GM19035 (cell line): ENCODE results near the gene CNTNAP5.

Experiments
- ATAC-seq: cut with Tn5 transposase; IDR thresholded peaks from one replicate; pipeline ENCODE4 v1.9.1; 2021; ENCODE audit not compliant: unreplicated experiment

CNTNAP5 gene

GRCh38 chr2:124589971-124590370, 564.9 kb downstream of the CNTNAP5 start:
- ATAC-seq, result no peak

DNA sequence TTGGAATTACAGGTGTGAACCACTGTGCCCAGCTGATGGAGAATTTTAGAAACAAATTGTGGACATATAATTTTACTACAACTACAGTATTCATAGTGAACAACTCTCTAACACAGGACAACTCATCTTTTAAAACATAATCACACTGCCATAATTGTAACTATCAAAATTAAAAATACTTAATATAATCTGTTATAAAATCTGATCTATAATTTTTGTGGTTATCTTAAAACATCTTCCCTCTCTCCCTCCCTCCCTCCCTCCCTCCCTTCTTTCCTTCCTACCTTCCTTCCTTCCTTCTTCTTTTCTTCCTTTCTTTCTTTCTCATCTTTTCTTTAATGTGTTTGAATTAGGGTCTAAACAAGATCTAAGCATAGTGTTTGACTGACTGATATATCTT, 577.7 kb downstream of the CNTNAP5 start:
- ATAC-seq, result no peak

GRCh38 chr2:124604940-124605339, 579.9 kb downstream of the CNTNAP5 start:
- no peak for ATAC-seq

DNA sequence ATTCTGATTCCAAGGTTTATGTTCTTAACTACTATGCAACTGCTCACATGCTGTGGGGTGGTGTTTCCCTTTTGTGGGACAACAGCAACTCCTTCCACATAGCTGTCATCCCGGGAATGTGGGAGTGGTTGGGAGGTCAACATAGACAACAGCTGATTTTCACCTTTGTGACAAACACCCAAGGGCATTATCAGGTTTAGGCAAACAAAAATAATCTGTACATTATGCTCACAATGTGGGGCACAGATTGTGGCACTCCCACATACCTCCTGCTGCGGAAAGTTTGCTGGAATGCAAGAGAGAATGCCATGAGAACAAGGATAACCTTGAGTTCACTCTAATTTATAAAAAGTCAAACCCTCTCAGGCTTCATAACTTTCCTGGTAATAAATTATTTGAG, 582.6 kb downstream of the CNTNAP5 start:
- no peak for ATAC-seq

DNA sequence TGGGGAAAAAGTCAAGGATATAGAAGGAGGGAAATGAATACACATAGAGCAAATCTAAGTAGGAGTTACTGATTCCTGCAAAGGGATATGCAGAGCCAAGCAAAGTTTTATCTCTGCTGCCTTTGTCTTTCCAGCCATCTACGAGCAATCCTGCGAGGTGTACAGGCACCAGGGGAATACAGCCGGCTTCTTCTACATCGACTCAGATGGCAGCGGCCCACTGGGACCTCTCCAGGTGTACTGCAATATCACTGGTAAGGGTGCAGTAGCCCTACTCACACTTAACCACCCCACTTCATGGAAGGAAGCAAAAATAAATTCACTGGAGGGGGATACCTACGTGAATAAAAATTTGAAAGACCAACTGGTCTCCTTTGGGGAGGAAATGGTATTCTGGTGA, 584.6 kb downstream of the CNTNAP5 start:
- ATAC-seq, result no peak

DNA sequence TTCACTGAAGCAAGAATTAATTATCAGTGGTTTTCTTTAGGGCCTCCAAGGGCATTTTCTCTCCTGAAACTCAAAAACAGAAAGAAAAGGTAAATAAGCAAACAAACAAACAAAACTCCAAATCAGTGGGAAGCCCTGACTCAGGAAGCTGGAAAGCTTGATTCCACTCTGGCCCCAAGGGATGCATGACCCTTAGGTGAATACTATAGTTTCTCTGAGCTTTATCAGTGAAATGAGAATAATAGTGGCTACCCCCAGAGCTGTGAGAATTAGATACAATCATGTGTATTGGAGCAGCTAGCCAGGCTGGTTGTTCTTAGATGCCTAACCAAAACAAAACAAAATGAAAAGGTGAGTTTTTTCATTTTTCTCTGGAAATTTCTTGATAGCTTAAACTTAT, 585.1 kb downstream of the CNTNAP5 start:
- no peak for ATAC-seq

DNA sequence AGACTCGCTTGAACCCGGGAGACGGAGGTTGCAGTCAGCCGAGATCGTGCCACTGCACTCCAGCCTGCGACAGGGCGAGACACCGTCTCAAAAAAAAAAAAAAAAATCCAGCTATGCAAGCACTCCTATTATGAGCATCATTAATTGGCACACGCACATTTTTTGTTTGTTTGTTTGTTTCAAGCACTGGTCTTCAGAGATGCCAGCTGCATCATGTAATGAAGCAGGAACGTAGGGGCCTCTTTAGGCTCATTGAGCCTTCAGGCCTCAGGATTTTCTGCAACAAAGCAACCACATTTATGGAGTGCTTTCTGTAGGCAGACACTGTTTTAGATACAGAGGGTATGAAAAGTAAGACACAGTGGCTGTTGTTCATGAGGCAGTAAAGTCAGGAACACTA, 585.8 kb downstream of the CNTNAP5 start:
- ATAC-seq, result no peak

- no peak for ATAC-seq
Measured at GRCh38 chr2:124623560-124623959, 598.5 kb downstream of the CNTNAP5 start.

DNA sequence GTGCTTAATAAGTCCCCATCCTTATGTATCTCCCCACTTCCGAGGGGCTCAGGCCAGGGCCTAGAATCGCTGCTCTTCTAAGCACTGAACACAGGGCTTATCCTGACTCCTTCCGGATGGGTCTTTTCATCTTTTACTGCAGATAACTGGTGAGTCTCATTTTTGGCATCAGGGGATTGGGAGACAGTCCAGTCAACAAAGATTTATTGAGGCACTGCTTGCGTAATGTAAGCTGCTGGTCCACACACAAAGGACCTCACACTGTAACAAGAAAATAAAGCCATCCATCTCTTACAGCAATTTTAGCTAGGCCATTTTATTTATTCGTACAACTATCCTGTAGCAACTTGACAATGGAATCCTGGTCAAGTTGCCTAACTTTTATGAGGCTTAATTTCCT, 600.5 kb downstream of the CNTNAP5 start:
- ATAC-seq, result no peak

DNA sequence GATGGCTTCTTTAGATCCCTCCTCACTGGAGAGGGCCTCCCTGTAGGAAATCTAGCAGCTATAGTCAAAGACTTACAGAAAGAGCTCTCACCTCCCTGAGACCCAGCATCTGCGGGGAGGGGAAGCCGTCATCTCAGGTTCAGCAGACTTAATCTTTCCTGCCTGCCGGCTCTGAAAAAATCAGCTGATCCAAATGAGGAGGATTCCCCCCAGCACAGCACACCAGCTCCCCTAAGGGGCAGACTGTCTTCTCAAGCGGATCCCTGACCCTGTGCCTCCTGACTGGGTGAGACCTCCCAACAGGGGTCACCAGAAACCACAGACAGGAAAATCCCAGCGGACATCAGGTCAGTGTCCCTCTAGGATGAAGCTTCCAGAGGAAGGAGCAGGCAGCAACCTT, 601.9 kb downstream of the CNTNAP5 start:
- no peak for ATAC-seq

DNA sequence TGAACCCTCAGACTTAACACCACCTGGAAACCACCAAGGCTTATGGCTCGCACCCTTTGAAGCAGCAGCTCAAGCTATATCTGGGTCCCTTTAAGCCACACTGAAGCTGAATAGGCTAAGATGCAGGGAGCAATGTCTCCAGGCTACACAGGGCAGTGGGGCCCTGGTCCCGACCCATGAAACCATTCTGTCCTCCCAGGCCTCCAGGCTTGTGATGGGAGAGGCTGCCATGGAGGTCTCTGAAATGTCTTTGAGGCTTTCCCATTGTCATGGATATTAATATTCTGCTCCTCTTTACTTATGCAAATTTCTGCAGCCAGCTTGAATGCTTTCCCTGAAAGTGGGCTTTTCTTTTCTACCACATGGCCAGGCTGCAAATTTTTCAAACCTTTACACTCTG, 608.7 kb downstream of the CNTNAP5 start:
- ATAC-seq, result no peak

DNA sequence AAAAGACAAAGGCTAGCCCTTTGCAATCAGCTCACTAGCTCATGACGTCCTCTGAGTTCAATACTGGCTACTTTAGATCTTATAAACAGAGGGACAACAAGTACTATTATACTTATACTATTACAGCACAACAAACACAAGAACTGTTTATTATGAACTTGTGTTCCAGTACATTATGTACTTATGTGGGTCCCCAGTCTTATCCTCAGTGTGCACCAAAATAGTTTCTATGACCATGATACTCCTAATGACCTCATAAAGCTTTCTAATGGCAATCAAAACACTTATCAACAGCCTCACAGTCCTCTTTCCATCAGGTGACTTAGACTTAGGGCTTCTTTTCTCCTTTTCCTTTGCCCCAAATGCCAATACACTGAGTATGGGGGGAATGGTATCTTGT, 614.4 kb downstream of the CNTNAP5 start:
- no peak for ATAC-seq

DNA sequence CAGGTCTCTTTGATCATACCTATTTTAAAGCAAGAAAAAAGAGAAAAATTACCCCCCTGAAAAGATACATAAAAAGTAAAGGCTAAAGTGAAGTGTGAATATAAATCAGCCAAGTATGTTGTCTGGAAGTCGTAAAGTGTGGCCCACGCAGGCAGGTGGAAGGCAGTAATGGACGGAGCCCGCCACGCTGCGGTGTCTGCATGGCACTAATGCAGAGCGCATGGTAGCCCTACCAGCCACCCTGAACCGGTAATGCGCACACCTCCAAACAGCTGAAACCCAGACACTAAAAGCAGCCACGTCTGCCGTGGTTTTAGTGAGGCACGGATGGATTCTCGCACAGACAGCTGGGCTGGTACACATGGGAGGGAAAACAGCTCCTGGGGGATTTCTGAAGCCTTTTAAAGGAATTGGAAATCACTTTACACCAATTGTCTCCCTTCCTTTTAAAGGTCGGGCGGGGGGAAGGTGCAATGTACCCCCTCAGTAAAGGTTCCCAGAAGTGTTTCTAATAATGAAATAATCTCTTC, 615.2 kb downstream of the CNTNAP5 start:
- ATAC-seq, result no peak

DNA sequence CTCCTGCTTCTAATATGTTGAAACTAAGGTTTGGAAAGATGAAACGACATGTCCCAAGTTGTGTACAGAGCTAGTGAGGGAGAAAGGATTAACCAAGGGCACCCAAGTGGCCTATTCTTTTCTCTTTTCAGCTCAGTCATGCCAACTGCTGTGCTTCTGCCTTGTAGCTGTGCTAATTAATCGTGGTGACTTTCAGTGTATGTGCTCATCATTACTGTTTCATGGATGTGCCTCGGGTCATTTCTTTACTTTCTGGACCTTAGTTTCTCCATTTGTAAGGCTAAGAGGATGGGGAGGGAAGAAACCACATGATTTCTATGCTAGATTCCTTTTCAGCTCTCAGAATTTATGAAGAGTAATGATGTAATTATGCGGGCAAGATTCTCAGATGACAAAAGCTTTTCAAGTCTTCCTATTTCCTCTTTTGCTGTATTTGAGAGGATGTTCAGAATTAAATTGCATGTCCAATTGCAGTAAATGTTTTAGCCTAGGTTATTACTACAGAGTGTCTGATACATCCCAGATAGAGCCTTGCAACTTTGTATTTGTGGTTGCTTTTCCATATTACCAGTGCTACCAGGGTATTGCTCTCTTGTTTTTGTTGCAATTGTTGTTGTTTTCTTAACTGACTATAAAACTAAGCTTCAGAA, 621.2 kb downstream of the CNTNAP5 start:
- ATAC-seq, result no peak

- ATAC-seq, result no peak
Measured at GRCh38 chr2:124647245-124647644, 622.2 kb downstream of the CNTNAP5 start.

DNA sequence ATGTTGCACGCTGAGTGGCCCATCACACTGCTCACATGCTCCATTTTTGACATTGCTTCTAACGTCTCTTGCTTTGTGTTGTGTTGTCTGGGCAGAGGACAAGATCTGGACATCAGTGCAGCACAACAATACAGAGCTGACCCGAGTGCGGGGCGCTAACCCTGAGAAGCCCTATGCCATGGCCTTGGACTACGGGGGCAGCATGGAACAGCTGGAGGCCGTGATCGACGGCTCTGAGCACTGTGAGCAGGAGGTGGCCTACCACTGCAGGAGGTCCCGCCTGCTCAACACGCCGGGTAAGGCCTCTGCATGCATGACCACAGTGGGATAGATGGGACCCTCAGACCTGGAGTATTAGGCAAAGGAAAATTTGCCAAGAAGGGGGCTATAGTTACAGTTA, 622.6 kb downstream of the CNTNAP5 start:
- no peak for ATAC-seq

DNA sequence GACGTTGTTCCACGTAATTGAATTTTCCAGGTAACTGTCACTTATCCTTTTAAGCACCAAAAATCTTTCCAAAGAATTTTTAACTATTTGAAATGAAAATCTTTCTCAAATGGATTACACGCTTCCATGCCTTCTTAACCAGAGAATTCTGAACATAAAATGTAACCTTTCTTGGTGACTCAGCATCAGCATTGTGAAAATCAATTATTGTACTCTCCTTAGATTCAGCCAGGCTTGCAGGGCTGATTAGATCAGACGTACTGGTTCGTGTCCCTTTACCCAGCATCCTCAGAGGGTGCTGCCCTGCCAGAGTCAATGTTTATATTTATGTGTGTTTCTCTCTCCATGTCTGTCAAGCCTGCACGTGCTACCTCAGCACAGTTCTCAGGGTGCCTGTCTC, 623.9 kb downstream of the CNTNAP5 start:
- no peak for ATAC-seq

- no peak for ATAC-seq
Measured at GRCh38 chr2:124652099-124652498, 627.0 kb downstream of the CNTNAP5 start.

- no peak for ATAC-seq
Measured at GRCh38 chr2:124658373-124658772, 633.3 kb downstream of the CNTNAP5 start.

- ATAC-seq, result no peak
Measured at GRCh38 chr2:124661558-124661957, 636.5 kb downstream of the CNTNAP5 start.

DNA sequence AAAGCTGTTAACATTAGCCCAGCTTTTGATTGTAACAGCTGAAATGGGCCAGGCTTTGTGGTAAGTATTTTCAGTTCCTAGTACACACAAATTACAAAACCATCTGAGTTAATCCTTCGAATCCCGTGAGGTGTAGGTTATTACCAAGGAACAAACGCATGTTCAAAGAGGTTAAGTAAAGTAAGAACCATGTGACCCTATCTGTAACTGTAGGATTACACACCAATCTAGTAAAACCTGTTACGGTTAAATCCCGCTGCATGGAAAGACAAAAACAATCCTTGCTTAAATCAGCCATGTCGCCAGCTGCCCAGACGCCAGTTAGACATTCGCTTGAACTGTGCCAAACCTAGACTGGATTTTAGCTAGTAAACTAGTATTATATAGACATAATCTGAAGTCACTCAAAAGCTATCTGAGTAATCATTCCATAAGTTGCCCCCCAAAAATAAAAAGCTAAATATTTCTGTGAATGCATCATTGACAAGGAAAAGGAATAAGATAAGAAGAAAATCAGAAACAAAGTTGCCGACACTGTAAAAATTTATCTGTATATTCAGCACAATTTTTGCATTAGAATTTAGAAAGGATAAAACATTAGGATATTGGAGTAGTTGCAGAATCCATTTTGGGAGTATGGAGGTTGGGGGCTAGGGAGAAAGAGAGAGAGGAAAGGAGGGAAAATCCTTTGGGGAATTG, 638.0 kb downstream of the CNTNAP5 start:
- no peak for ATAC-seq

- no peak for ATAC-seq
Measured at GRCh38 chr2:124663645-124663997, 638.5 kb downstream of the CNTNAP5 start.

DNA sequence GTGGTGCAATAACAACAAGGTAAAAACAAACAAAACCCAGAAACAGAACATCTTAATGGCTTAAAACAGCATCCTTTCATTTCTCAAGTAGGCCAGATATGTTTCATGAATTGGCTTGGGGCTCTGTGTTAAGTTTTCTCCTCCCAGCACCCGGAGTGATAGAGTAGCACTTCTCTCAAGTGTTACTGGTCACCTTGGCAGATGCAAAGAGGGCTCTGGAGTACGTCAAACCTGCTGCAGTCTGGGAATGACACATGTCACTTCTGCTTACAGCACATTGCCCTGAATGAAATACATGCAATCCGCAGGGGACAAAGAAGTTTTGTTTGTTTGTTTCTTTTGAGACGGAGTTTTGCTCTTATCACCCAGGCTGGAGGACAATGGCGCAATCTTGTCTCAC, 639.3 kb downstream of the CNTNAP5 start:
- ATAC-seq, result no peak
